Ovary (tissue), 3 donors: Measurements from ENCODE around the gene TPCN2.

Experiments used
- CTCF ChIP-seq, 3 donors: fragments of 450-650 bp in 2 of 3; fragments of 200-600 bp in 1 of 3; IDR thresholded peaks; one replicate each; pipeline versions ENCODE4 v1.5.1 to v1.8.0; 2016 to 2022; ENCODE audit warnings: antibody characterized with exemption in 3 of 3, mild to moderate bottlenecking in 1 of 3
- EP300 ChIP-seq: sonication (generic); formaldehyde crosslinking; IDR thresholded peaks from one replicate; pipeline ENCODE4 v1.6.1; 2017; ENCODE audit warnings: antibody characterized with exemption
- POLR2A ChIP-seq: fragments of 450-650 bp; IDR thresholded peaks from one replicate; pipeline ENCODE4 v1.6.1; 2017; ENCODE audit warnings: antibody characterized with exemption, mild to moderate bottlenecking, moderate library complexity
- donor health status: DM: no; HTN: no; CAD: no.

GRCh38 chr11:69085490-69086095 is 36.9 kb downstream of the TPCN2 start:
- TF ChIP-seq CTCF (IDR thresholded peaks at IDR 0.05) (no peak), POLR2A (no peak), EP300 (no peak)
